NCI-H1436 treated with DMSO at 0.1 percent for 48 hours (cell line): ENCODE data around the gene DDIAS.
"Not testable (repeated sequence)": the region's sequence is repeated elsewhere in the genome, so short reads cannot be mapped to it uniquely, and the experiment has no call there.

Source experiments
- DNase-seq: peaks from one replicate; lab custom pipeline; 2025; lab: John Stamatoyannopoulos, UW

DDIAS gene

DNA sequence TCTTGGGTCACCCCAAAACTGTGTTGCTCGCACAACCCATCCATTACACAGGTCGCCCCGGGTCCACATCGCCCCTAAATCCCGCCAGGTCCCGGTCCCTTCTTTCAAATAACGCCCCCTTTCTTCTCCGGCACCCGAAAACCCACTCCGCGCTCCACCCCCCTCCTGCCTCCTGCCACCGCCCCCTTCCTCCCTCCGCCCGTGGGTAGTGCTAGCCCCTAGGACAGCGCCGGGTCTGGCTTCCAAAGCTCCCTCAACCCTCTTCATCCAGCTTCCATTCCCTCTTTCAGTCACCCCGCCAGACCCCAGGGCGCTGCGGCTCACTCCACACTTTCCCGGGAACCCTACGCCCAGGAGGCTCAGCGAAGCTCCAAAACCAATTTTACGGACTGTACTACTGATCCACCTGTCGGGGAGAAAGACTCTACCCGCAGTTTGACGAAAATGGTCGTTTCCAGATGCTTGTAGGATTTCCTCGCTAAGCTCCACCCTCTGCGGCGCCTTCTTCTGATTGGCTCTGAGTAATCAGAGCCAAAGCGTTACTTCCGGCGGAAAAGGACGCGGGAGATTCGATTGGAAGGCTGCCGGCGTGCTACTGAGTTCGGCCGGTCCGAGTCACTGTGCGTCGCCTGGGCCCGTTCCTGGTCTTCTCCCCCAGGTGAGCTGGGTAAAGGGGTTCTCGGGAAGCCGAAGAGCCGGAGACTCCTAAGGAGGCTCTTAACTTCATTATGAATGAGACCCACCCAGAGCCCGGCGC lies at the start of gene DDIAS:
DDIAS (plus strand) TSS at position 572 of the 757 bp plus-strand sequence. CDS start 13,003 bp downstream, outside the sequence.
- peak; percentile 95 for DNase-seq

- DNase-seq = no peak
These were observed 47.3 kb upstream of the DDIAS start for GRCh38 chr11:82854242-82854641.

DNA sequence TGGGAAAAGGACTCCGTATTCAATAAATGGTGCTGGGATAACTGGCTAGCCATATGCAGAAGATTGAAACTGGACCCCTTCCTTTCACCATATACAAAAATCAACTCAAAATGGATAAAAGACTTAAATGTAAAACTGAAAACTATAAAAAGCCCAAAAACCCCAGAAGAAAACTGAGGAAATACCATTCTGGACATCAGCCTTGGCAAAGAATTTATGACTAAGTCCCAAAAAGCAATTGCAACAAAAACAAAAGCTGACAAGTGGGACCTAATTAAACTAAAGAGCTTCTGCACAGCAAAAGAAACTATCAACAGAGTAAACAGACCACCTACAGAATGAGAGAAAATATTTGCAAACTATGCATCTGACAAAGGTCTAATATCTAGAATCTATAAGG lies 46.6 kb upstream of the DDIAS start:
- not testable (repeated sequence) for DNase-seq

DNA sequence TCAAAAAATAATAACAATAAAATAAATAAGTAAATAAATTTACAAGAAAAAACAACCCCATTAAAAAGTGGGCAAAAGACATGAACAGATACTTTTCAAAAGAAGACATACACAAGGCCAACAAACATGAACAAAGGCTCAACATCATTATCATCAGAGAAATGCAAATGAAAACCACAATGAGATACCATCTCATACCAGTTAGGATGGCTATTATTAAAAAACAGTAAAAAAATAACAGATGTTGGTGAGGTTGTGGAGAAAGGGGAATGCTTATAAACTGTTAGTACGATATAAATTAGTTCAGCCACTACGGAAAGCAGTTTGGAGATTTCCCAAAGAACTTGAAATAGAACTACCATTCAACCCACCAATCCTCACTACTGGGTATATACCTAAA lies 45.9 kb upstream of the DDIAS start:
- DNase-seq = no peak

DNA sequence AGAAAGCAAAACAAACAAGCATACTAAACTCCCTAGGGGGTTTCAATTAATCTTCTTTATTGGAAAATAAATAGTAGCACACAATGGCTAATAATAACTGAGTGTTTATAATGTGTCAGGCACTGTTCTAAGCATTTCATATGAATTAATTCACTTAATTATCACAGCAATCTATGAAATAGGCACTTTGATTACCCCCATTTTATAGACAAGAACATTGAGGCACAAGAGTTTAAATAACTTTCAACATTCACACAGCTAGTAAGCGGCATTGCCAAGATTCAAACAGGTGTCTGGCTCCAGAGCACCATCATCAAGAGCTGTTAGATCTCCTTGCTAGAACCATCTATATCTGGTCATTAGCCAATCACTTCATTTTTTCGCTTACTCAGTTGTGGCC lies 44.4 kb upstream of the DDIAS start:
- no peak for DNase-seq

- DNase-seq = no peak
These were observed 43.4 kb upstream of the DDIAS start for GRCh38 chr11:82858133-82858532.

DNA sequence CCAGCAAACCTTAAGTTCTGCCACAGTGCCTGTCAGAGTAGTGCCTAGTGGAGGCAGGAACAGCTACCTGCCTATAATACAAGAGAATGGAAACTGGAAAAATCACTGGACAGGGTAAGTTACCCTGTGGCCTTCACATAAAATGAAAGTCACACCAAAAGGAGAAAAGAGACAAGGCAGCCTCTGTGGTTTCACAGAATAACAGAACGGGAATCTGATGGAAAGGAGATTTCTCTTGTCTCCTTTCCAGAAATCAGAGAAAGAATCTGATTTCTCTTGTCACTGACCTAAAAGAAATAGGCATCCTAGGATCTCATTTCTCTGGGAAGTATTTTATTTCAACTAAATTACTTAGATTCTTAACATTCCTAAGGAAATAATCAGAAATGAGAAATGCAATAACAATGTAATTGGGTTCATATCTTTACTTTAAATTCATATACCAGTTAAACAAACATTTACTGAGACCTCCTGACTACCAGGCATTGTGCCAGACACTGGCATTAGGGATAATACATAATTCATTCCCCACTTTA lies 42.9 kb upstream of the DDIAS start:
- no peak for DNase-seq

GRCh38 chr11:82859750-82860149 lies 41.8 kb upstream of the DDIAS start:
- no peak for DNase-seq

GRCh38 chr11:82862379-82862778 lies 39.2 kb upstream of the DDIAS start:
- DNase-seq = no peak

DNA sequence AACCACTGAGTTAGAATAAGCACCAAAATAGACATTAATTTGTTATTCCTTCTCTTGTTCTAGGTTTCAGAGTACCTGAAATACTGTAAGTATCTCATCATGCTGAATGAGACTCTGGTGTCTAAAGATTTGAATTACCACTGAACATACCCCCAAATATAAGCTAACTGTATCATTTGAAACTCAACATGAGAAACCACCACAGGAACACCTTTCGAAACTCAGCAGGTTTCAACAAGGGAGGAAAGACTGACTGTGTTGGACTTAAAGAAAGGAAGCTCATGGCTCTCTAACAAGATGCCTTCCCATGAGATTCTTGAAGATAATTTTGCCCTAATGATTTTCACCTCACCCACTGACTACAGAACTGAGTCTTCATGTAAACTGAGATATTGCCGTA lies 38.3 kb upstream of the DDIAS start:
- DNase-seq = no peak

- no peak for DNase-seq
These were observed 37.3 kb upstream of the DDIAS start for GRCh38 chr11:82864268-82864667.

DNA sequence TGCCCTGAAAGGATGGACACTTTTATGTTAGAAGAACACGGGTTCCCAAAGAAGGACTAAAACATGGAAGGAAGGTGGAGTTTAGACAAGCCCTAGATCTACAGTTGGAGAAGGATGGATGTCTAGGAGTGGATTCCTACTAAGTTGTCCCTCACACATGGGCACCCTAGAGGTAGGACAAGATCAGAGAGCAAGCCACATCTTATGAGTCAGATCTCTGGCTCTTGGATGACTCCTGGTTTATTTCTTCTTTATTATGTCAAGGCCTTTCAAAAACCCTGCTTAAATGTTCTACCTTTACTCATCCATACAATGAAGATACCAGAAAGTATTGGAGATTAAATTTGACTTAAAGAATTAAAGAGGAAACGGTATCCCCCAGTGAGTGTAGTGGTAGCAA lies 35.7 kb upstream of the DDIAS start:
- no peak for DNase-seq

- DNase-seq = peak; percentile 31
These were observed 33.9 kb upstream of the DDIAS start for GRCh38 chr11:82867495-82868082.

GRCh38 chr11:82869657-82870056 lies 31.9 kb upstream of the DDIAS start:
- DNase-seq = no peak

DNA sequence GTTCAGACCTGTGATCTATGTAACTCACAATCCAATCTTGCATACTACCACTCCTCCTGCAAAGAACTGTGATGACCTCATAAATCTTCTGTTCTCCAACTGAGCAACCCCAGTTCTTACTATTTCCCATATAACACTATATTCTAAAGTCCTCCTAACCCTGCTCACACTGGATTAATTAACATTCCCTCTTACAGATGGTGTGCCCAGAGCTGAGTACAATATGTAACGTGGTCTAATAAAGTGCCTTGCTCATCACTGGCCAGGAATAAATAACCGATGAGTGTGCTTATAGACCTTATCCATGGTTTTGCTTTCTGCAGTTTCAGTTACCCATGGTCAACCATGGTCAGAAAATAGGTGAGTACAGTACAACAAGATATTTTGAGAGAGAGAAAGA lies 29.9 kb upstream of the DDIAS start:
- DNase-seq = no peak

GRCh38 chr11:82872377-82873150 lies 29.0 kb upstream of the DDIAS start:
- no peak for DNase-seq

- no peak for DNase-seq
These were observed 27.6 kb upstream of the DDIAS start for GRCh38 chr11:82873919-82874333.

- DNase-seq = no peak
These were observed 26.7 kb upstream of the DDIAS start for GRCh38 chr11:82874646-82875523.

DNA sequence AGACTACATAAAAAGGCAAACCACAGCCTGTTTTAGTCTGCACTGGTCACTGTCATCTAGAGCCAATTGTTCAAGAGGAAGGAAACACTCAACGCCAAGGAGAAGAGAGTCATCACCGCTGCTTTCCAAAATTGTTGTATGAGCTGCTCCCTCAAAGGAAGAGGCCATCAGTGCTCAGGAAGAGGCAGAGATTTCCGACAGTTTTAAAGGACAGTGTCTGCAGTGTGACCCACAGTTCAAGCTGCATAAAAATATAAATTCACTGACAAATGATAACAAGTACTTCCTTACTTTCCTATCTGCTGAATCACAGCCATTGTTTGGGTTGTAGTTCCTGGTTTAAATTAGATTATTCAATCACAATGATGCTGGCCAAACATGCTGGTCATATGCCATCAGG lies 17.7 kb upstream of the DDIAS start:
- DNase-seq = no peak

DNA sequence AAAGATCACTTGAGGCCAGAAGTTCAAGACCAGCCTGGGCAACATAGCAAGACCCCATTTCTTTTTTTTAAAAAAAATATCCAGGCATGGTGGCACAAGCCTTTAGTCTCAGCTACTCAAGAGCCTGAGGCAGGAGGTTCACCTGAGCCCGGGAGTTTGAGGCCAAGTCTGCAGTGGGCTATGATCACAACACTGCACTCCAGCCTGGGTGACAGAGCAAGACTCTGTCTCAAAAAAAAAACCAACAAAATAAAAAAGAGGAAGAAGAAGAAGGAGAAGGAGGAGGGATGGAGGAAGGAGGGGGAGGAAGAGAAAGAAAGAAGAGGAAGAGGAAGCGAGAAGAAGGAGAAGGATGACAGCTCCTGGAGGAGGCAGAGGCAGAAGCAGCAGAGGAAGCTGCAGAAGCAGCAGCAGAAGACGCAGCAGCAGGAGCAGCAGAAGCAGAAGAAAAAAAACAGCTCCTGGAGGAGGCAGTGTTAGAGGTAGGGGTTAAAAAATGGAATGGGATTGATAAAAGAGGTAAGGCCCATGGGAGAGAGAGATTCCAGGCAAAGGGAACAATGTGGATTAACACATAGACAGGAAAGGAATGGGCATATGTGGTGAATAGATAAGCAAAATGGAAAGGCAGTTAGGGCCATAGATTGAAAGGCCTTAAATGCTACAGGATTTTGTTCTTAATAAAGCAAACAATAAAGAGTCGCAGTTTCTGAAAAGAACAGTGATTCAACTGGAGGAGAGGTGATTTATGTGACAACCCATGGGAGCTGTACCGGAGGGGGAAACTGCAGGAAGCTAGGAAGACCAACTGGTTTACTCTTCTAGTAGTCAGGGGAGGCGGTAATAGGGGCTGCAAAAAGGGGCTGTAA lies 12.2 kb upstream of the DDIAS start:
- DNase-seq = no peak

DNA sequence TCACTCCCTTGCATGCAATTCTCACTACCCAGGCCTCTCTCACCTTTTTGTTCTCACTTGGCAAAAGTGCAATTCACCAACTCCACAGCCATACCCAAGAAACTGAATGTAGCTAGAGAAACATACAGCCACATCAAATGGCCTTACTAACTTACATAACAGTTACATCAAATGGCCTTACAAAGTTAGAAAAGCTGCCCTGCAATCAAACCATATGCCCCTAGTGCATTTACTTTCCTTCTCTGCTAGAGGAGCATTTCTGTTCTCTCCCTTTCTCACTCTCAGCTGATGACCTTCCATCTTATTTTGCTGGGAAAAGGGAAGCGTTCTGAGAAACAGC lies 11.6 kb upstream of the DDIAS start:
- DNase-seq = no peak
